Epithelial cell of esophagus (primary cell): ENCODE results near the gene UBE2E3.
"Not testable (repeated sequence)": the region's sequence is repeated elsewhere in the genome, so short reads cannot be mapped to it uniquely, and the experiment has no call there.

ENCODE experiments used
- DNase-seq: peaks from one replicate; pipeline ENCODE4 v3.0.0; 2010; ENCODE audit warnings: low read depth
- H3K4me3 ChIP-seq: 2 replicates; pipeline ENCODE4 v1.5.1; 2011; ENCODE audit warnings: mild to moderate bottlenecking, low read length, control low read depth
- CTCF ChIP-seq: IDR thresholded peaks from 2 replicates; pipeline ENCODE4 v1.5.1; 2011; ENCODE audit warnings: low read depth, mild to moderate bottlenecking, low read length, control low read depth, inconsistent platforms; ENCODE audit not compliant: insufficient read depth; ENCODE audit errors: missing control alignments

Gene UBE2E3

GRCh38 chr2:181022652-181023051 is 42.2 kb downstream of the UBE2E3 start:
- TF ChIP-seq CTCF = no peak
- no peak overlapping the region for H3K4me3 ChIP-seq
- DNase-seq = no peak

- no peak for DNase-seq
- no peak for TF ChIP-seq CTCF
- H3K4me3 ChIP-seq = no peak overlapping the region
Observed at GRCh38 chr2:181025004-181025403, 44.6 kb downstream of the UBE2E3 start.

GRCh38 chr2:181036445-181036844 is 56.0 kb downstream of the UBE2E3 start:
- no peak for DNase-seq
- no peak overlapping the region for H3K4me3 ChIP-seq
- no peak for TF ChIP-seq CTCF

- peak; percentile 80 for DNase-seq
- TF ChIP-seq CTCF = no peak
- H3K4me3 ChIP-seq = no peak overlapping the region
Observed at GRCh38 chr2:181036848-181037603, 56.6 kb downstream of the UBE2E3 start.

GRCh38 chr2:181037922-181038321 is 57.5 kb downstream of the UBE2E3 start:
- no peak for TF ChIP-seq CTCF
- peak; percentile 69 for DNase-seq
- H3K4me3 ChIP-seq = no peak overlapping the region

- H3K4me3 ChIP-seq = no peak overlapping the region
- TF ChIP-seq CTCF = no peak
- DNase-seq = no peak
Observed at GRCh38 chr2:181038796-181039195, 58.4 kb downstream of the UBE2E3 start.

- H3K4me3 ChIP-seq, DNase-seq: not testable (repeated sequence)
Observed at GRCh38 chr2:181040839-181041238, 60.4 kb downstream of the UBE2E3 start.
